BE2C (cell line): ENCODE data around the gene MAP6.

Experiments
- DNase-seq: peaks from one replicate; pipeline ENCODE4 v3.0.0-alpha.2; 2020
- H3K27me3 ChIP-seq: fragments of 250-450 bp; sonication (Bioruptor Pico); 2 replicates; pipeline ENCODE4 v1.5.1; 2020; ENCODE audit warnings: mild to moderate bottlenecking
- H3K36me3 ChIP-seq: fragments of 250-450 bp; sonication (Bioruptor Pico); 2 replicates; pipeline ENCODE4 v1.5.1; 2020; ENCODE audit warnings: mild to moderate bottlenecking
- H3K4me1 ChIP-seq: fragments of 250-450 bp; sonication (Bioruptor Pico); 2 replicates; pipeline ENCODE4 v1.5.1; 2020
- H3K4me3 ChIP-seq: 2 replicates; pipeline ENCODE4 v1.5.1; 2011; ENCODE audit warnings: low read depth, low read length
- H3K9me3 ChIP-seq: fragments of 250-450 bp; sonication (Bioruptor Pico); 2 replicates; pipeline ENCODE4 v1.5.1; 2020
- CTCF ChIP-seq: IDR thresholded peaks from 2 replicates; pipeline ENCODE4 v1.5.1; 2012; ENCODE audit warnings: mild to moderate bottlenecking, low read depth, low read length

The MAP6 gene

GRCh38 chr11:75565916-75566762 is 102.7 kb downstream of the MAP6 start:
- Histone ChIP-seq H3K27me3 (no peaks in the 10 kb centered on the region), H3K36me3 (peaks cover 15% of the 10 kb centered on the region), H3K9me3 (no peaks in the 10 kb centered on the region), H3K4me1 (peaks cover 3% of the 10 kb centered on the region; the same call in 1 of the 2 replicates), H3K4me3 (no peak overlapping the region)
- no peak for TF ChIP-seq CTCF
- no peak for DNase-seq

GRCh38 chr11:75565221-75565814 is 103.5 kb downstream of the MAP6 start:
- peaks cover 3% of the 10 kb centered on the region; the same call in 1 of the 2 replicates for H3K4me1 ChIP-seq
- no peaks in the 10 kb centered on the region for H3K9me3 ChIP-seq
- DNase-seq: no peak
- H3K4me3 ChIP-seq: no peak overlapping the region
- peaks cover 15% of the 10 kb centered on the region for H3K36me3 ChIP-seq
- no peaks in the 10 kb centered on the region for H3K27me3 ChIP-seq
- no peak for TF ChIP-seq CTCF

GRCh38 chr11:75563978-75564552 is 104.8 kb downstream of the MAP6 start:
- DNase-seq: no peak
- TF ChIP-seq CTCF: peak; percentile 18; the same call in 1 of the 2 replicates
- H3K27me3 ChIP-seq: no peaks in the 10 kb centered on the region
- peaks cover 3% of the 10 kb centered on the region; the same call in 1 of the 2 replicates for H3K4me1 ChIP-seq
- no peaks in the 10 kb centered on the region for H3K9me3 ChIP-seq
- H3K36me3 ChIP-seq: peaks cover 6% of the 10 kb centered on the region; the same call in 1 of the 2 replicates
- no peak overlapping the region for H3K4me3 ChIP-seq

GRCh38 chr11:75563501-75563977 is 105.3 kb downstream of the MAP6 start:
- Histone ChIP-seq H3K4me1 (peaks cover 3% of the 10 kb centered on the region; the same call in 1 of the 2 replicates), H3K27me3 (no peaks in the 10 kb centered on the region), H3K9me3 (no peaks in the 10 kb centered on the region), H3K4me3 (peak overlapping the region; percentile 78), H3K36me3 (peaks cover under 1% of the 10 kb centered on the region; the same call in 1 of the 2 replicates)
- DNase-seq: no peak
- TF ChIP-seq CTCF: no peak

- peaks cover 3% of the 10 kb centered on the region; the same call in 1 of the 2 replicates for H3K4me1 ChIP-seq
- no peaks in the 10 kb centered on the region for H3K9me3 ChIP-seq
- no peaks in the 10 kb centered on the region for H3K36me3 ChIP-seq
- DNase-seq: no peak
- no peak for TF ChIP-seq CTCF
- no peaks in the 10 kb centered on the region for H3K27me3 ChIP-seq
- peak overlapping the region; percentile 78 for H3K4me3 ChIP-seq
These were observed 105.9 kb downstream of the MAP6 start for GRCh38 chr11:75562836-75563484.
